Keratinocyte (primary cell): ENCODE data around the gene PIP4K2C. TPM values are rescaled to one million over a fixed set of nuclear protein-coding genes. Genes with fewer than 3 reads are reported as not detected.

ENCODE experiments used
- DNase-seq: peaks from one replicate; pipeline ENCODE4 v3.0.0-alpha.2; 2011; ENCODE audit warnings: low read depth, missing footprints, low spot score
- FAIRE-seq: peaks from 2 replicates; lab custom pipeline; 2011; peaks lifted over from hg19 to GRCh38; lab: Jason Lieb, UNC
- H2AFZ ChIP-seq: 2 replicates; pipeline ENCODE4 v1.6.0; 2012; ENCODE audit warnings: low read length, control low read depth, inconsistent platforms; ENCODE audit not compliant: control insufficient read depth
- H3K27ac ChIP-seq: 2 replicates; pipeline ENCODE4 v1.5.1; 2011; ENCODE audit warnings: low read length; ENCODE audit not compliant: control insufficient read depth, insufficient read depth
- H3K27me3 ChIP-seq: 3 replicates; pipeline ENCODE4 v1.6.0; 2011; ENCODE audit warnings: low read length; ENCODE audit not compliant: control insufficient read depth, insufficient read depth; ENCODE audit errors: extremely low read depth
- H3K36me3 ChIP-seq, 2 experiments: 2 replicates in 1 of 2; 3 replicates in 1 of 2; pipeline ENCODE4 v1.5.1; 2011; ENCODE audit warnings: low read length in 2 of 2, mild to moderate bottlenecking in 1 of 2; ENCODE audit not compliant: control insufficient read depth in 2 of 2, insufficient read depth in 2 of 2; ENCODE audit errors: extremely low read depth in 1 of 2
- H3K4me1 ChIP-seq: 3 replicates; pipeline ENCODE4 v1.5.1; 2011; ENCODE audit warnings: low read length; ENCODE audit not compliant: control insufficient read depth, insufficient read depth; ENCODE audit errors: extremely low read depth
- H3K4me2 ChIP-seq: 3 replicates; pipeline ENCODE4 v1.6.0; 2011; ENCODE audit warnings: low read depth, low read length; ENCODE audit not compliant: control insufficient read depth, insufficient read depth; ENCODE audit errors: extremely low read depth
- H3K4me3 ChIP-seq, 3 experiments: fragments of 200-600 bp in 1 of 3; sonication (generic) in 1 of 3; 2 replicates in 2 of 3; 3 replicates in 1 of 3; pipeline ENCODE4 v1.5.1; 2011 to 2016; ENCODE audit warnings: low read length in 3 of 3, mild to moderate bottlenecking in 3 of 3, control low read depth in 2 of 3, inconsistent platforms in 1 of 3, low read depth in 1 of 3, mixed read lengths in 1 of 3, mixed run types in 1 of 3, moderate library complexity in 1 of 3; ENCODE audit not compliant: control insufficient read depth in 2 of 3, insufficient read depth in 2 of 3; ENCODE audit errors: extremely low read depth in 1 of 3
- H3K79me2 ChIP-seq: 2 replicates; pipeline ENCODE4 v1.6.0; 2012; ENCODE audit warnings: low read length; ENCODE audit not compliant: control insufficient read depth, insufficient read depth
- H3K9ac ChIP-seq: 3 replicates; pipeline ENCODE4 v1.6.0; 2011; ENCODE audit warnings: low read length; ENCODE audit not compliant: control insufficient read depth, insufficient read depth; ENCODE audit errors: extremely low read depth
- H3K9me1 ChIP-seq: 3 replicates; pipeline ENCODE4 v1.6.0; 2011; ENCODE audit warnings: low read length; ENCODE audit not compliant: control insufficient read depth, insufficient read depth; ENCODE audit errors: extremely low read depth
- H3K9me3 ChIP-seq: 2 replicates; pipeline ENCODE4 v1.5.1; 2012; ENCODE audit warnings: low read depth, low read length; ENCODE audit not compliant: control insufficient read depth
- H4K20me1 ChIP-seq: 3 replicates; pipeline ENCODE4 v1.6.0; 2011; ENCODE audit warnings: low read length; ENCODE audit not compliant: control insufficient read depth, insufficient read depth; ENCODE audit errors: extremely low read depth
- EZH2 ChIP-seq: IDR thresholded peaks from one replicate; pipeline ENCODE4 v1.6.1; 2012; ENCODE audit warnings: inconsistent platforms, mild to moderate bottlenecking, low read length, moderate library complexity
- dilution Hi-C: fragments of 300-500 bp; cut with MboI; formaldehyde crosslinking; loops from one replicate; pipeline ENCODE4 v1.7.0; 2020; ENCODE audit warnings: low sequenced_read_pairs; ENCODE audit not compliant: extremely low pct_ligation_motif_present
- polyA plus RNA-seq, 5 experiments: library from polyadenylated mRNA; depleted of rRNA in 3 of 5; stranded (reverse) in 3 of 5; stranded (forward) in 1 of 5; unstranded in 1 of 5; fragments of >200 nt; gene quantifications; 1 replicate in 1 of 5; 2 replicates in 3 of 5; 3 replicates in 1 of 5; pipeline versions ENCODE4 v1.2.1 to v1.2.3, GENCODE V29; 2011 to 2012; ENCODE audit warnings: missing spikeins in 2 of 5, low read depth in 1 of 5, low replicate concordance in 1 of 5
- TF ChIP-seq, protein P1 (sequence below), 3 experiments: IDR thresholded peaks in 1 of 3; conservative IDR thresholded peaks in 1 of 3; optimal IDR thresholded peaks in 1 of 3; 2 replicates in 2 of 3; 3 replicates in 1 of 3; pipeline versions ENCODE3 to v1.5.1; 2011; ENCODE audit warnings: low read length in 3 of 3, mild to moderate bottlenecking in 3 of 3, moderate library complexity in 2 of 3, control low read depth in 1 of 3, inconsistent platforms in 1 of 3; ENCODE audit not compliant: insufficient read depth in 2 of 3; ENCODE audit errors: extremely low read depth in 1 of 3

Gene PIP4K2C
- polyA plus RNA-seq, 1 donor (not counting 4 experiments of a cell fraction or from before 2014, with no cell fraction given): 93.6 TPM

- Histone ChIP-seq H3K4me3 (peak overlapping the region in 1 of 3 experiments; percentile 14), H3K4me1 (peaks cover 3% of the 10 kb centered on the region), H3K27me3 (peaks cover 55% of the 10 kb centered on the region), H3K27ac (no peak overlapping the region), H4K20me1 (no peaks in the 10 kb centered on the region), H3K9me1 (no peaks in the 10 kb centered on the region), H3K9ac (no peak overlapping the region), H3K36me3 (no peaks in the 10 kb centered on the region), H3K79me2 (no peaks in the 10 kb centered on the region), H3K9me3 (no peaks in the 10 kb centered on the region), H2AFZ (no peak overlapping the region), H3K4me2 (peak overlapping the region; percentile 45)
- FAIRE-seq: no peak
- DNase-seq: no peak
- TF ChIP-seq EZH2: peak; percentile 66
- TF ChIP-seq, protein P1, sequence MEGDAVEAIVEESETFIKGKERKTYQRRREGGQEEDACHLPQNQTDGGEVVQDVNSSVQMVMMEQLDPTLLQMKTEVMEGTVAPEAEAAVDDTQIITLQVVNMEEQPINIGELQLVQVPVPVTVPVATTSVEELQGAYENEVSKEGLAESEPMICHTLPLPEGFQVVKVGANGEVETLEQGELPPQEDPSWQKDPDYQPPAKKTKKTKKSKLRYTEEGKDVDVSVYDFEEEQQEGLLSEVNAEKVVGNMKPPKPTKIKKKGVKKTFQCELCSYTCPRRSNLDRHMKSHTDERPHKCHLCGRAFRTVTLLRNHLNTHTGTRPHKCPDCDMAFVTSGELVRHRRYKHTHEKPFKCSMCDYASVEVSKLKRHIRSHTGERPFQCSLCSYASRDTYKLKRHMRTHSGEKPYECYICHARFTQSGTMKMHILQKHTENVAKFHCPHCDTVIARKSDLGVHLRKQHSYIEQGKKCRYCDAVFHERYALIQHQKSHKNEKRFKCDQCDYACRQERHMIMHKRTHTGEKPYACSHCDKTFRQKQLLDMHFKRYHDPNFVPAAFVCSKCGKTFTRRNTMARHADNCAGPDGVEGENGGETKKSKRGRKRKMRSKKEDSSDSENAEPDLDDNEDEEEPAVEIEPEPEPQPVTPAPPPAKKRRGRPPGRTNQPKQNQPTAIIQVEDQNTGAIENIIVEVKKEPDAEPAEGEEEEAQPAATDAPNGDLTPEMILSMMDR (optimal IDR thresholded peaks at IDR 0.05 in 1 of 3, IDR thresholded peaks at IDR 0.05 in 1 of 3, conservative IDR thresholded peaks at IDR 0.05 in 1 of 3; ENCODE audit: extremely low read depth in 1 of 3, insufficient read depth in 2 of 3, low read length in 3 of 3): no peak
- dilution Hi-C loops: no loop called here
Measured at GRCh38 chr12:57610554-57611107, 19.6 kb downstream of the PIP4K2C start.

DNA sequence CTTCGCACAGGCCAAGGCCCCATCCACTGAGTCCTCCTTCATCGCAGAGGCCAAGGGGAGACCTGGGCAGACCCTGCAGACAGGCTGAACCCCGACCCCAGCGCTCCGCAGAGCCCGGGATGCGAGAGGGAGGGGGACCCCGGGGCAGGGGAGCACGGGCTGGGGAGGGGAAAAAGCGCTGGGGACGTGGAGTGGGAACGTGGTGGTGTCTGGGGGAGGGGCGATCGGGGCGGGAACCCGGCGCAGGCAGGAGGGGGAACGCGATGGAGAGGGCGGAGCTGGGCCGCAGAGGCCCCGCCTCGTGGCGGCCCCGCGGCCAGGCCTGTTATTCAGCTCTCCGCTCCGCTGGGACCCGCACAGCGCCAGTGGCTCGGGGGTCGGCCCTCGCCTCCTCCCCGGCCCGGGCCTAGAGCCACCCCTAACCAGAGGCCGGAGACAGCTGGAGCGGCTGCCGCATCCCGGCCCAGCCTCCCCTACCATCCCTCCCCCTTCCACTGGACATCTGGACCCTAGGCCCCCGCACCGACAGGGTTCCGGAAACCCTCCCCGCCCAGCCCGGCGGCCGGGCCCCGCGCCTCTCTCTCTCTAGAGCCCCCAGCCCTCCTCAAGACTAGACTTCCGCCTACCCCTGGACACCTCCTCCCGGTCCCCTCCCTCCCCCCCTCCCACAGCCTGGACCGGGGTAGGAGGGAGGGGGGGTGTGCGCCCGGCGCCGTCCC is 20.3 kb downstream of the PIP4K2C start, which contains the start of gene ARHGEF25:
TSS of gene ARHGEF25 (plus strand) at position 328 of the 719 bp plus-strand sequence. CDS start 460 bp downstream, outside the sequence.
- Histone ChIP-seq H3K27me3 (peaks cover 57% of the 10 kb centered on the region), H3K9ac (no peak within 1 kb of the TSS), H3K4me2 (peak within 1 kb of the TSS; percentile 45), H3K9me3 (no peaks in the 10 kb centered on the region), H4K20me1 (no peaks in the 10 kb centered on the region), H3K4me3 (peak within 1 kb of the TSS in 2 of 3 experiments; percentile 14 to 36), H3K9me1 (no peaks in the 10 kb centered on the region), H3K4me1 (peaks cover 3% of the 10 kb centered on the region), H3K27ac (no peak within 1 kb of the TSS), H3K36me3 (no peaks in the 10 kb centered on the region), H3K79me2 (no peaks in the 10 kb centered on the region), H2AFZ (no peak within 1 kb of the TSS)
- DNase-seq: no peak
- dilution Hi-C loops: no loop called here
- no peak for FAIRE-seq
- no peak for TF ChIP-seq EZH2
- TF ChIP-seq, protein P1 (optimal IDR thresholded peaks at IDR 0.05 in 1 of 3, IDR thresholded peaks at IDR 0.05 in 1 of 3, conservative IDR thresholded peaks at IDR 0.05 in 1 of 3; ENCODE audit: extremely low read depth in 1 of 3, insufficient read depth in 2 of 3, low read length in 3 of 3): no peak
